Nucleus accumbens (tissue), 56 donors: ENCODE measurements around the gene HIGD2B.
"Not testable (repeated sequence)": the region's sequence is repeated elsewhere in the genome, so short reads cannot be mapped to it uniquely, and the experiment has no call there.

ENCODE experiments used
- DNase-seq, 56 donors: peaks; one replicate each; lab custom pipeline; 2025; lab: John Stamatoyannopoulos, UW

The HIGD2B gene, protein sequence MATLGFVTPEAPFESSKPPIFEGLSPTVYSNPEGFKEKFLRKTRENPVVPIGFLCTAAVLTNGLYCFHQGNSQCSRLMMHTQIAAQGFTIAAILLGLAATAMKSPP

DNA sequence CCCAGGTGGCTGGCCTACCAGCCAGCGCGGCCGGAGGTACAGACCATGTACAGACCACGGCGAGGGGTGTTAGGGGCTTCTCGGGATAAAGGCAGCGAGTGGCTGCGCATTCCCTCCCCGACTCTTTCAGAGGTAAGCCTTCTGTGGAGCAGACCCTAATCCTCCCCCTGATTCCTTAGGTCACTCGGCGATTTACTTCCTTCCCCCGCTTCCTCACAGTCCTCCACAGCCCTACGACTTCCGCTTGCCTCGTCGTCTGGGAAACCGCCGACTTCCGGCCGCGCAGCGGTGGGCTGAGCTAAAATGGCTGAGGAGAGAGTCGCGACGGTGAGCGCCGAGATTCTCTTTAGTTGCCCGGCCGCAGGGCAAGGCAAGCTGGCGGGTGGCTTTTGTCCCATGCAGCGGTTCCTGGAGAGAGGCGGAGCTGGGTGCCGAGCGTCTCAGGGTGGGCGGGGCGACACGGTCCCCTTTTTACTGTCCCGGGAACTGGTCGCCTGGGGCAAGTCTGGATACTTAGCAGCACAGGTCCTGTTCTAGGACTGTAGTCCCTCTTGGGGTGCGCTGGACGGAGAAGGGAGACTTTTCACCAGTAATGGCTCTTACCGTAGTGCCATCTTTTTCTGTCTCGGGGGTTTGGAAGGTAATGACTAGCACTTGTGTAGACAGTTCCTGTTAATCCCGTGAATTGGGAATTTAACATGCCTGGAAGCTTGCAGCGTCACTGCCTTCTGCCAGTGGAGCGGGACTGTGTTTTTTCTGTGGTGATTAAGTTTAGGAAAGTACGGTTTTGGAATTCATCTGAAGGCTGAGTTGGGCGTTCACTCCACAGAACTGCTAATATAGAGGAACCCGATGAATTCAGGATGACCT, at the start of gene HIGD2B, which contains the start of gene BBS4:
TSS of gene HIGD2B (minus strand) at position 258 of the 870 bp plus-strand sequence. CDS start 9,808 bp downstream, outside the sequence.
TSS of gene BBS4 (plus strand) at position 283 of the 870 bp plus-strand sequence. CDS start at position 304, 21 bp downstream.
- DNase-seq = no peak

DNA sequence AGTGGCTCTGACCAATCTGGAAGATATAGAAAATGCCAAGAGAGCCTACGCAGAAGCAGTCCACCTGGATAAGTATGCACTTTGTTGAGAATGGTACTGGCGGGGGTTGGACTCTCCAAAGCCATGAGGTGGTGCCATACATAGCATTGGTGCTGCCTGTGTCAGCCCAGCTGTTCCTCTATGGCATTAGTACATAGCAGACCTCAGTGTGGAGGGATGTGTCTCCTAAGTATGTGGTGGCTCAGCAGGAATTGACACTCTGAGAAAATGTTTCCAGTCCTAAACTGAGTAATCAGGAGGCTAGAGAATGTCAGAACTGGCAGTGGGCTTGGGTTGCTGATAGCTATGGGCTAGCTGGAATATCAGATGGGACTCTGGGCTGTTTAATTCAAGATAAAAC, 49.1 kb upstream of the HIGD2B start:
- DNase-seq = no peak

- no peak for DNase-seq
These were observed 48.2 kb upstream of the HIGD2B start for GRCh38 chr15:72733941-72734738.

DNA sequence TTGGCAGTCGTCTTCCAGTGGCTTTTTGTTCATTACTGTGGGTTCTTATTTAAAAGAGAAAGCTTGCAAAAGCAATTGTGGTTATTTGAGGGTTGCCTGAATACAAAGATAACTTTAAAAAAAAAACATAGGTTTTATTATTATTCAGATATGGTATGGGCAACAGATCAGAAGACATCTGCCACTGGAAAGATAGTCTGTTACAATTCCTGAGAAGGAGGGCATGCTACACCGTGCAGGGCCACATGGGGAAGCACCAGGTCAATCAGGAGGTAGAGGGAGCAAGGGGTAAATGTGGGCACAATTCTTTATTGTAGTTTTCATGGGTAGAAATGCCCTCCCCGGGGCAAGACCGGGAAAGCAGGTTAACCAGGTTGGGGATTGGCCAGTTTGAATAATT, 46.5 kb upstream of the HIGD2B start:
- DNase-seq = no peak

GRCh38 chr15:72732086-72732485, 46.1 kb upstream of the HIGD2B start:
- DNase-seq = no peak

DNA sequence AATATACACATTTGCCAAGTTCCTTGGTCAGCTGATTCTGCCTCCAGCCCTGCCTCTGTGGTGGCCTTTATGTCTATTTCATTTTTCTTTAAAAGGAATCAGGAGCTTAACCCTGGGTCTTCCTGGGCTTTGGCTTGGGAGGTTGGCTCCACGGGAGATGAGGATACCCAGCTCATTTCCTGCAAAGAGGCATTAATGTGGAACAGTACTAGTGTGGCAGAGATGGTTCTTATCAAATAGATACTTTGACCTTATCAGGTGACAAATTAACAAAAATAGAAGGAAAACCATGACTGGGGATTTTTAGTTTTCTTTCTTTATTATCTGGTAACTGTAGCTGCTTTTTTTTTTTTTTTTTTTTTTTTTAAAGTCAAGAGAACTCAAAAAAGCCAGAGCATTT, 42.8 kb upstream of the HIGD2B start:
- no peak for DNase-seq

- not testable (repeated sequence) for DNase-seq
These were observed 42.3 kb upstream of the HIGD2B start for GRCh38 chr15:72728249-72728648.

DNA sequence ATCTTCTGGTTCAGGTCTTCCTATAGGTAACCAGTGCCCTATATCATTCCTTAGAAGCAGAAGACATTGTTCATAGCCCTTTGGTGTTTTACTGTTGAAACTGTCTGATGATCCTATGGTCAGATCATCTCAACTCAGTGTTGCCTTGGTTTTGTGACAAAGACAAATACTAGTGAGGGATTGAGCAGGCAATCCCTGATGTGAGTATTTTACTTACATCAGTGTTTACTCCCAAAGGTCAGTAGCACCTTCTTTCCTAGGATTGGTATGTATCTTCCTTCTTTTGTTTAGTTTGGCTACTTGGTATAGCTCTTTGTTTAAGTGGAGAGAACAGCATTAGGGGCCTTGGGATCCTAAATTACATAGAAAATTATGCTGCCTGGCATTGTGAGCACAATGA, 41.2 kb upstream of the HIGD2B start:
- no peak for DNase-seq

GRCh38 chr15:72725851-72726250, 39.9 kb upstream of the HIGD2B start:
- DNase-seq = not testable (repeated sequence)

GRCh38 chr15:72725446-72725845, 39.5 kb upstream of the HIGD2B start:
- no peak for DNase-seq

- no peak for DNase-seq
These were observed 38.0 kb upstream of the HIGD2B start for GRCh38 chr15:72724028-72724427.

GRCh38 chr15:72722071-72722696, 36.2 kb upstream of the HIGD2B start:
- DNase-seq = peak in 39 of 56 donors; percentile 0 to 75 (median 21)

- not testable (repeated sequence) for DNase-seq
These were observed 22.7 kb upstream of the HIGD2B start for GRCh38 chr15:72708551-72709303.

DNA sequence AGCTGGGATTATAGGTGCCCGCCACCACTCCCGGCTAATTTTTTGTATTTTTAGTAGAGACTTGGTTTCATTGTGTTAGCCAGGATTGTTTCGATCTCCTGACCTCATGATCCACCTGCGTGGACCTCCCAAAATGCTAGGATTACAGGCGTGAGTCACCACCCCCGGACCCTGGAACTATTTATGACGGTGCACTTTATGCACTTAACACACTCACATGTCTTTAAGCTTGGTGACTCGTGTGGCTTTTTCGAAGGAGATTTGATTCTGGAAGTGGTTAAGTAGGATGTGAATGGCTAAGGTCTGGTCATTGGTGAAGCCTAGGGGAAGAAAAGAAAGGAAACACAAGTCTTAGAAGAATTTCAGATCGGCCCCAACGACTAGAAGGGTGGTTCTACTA, 20.3 kb upstream of the HIGD2B start:
- no peak for DNase-seq

- DNase-seq = no peak
These were observed 14.1 kb upstream of the HIGD2B start for GRCh38 chr15:72700076-72700475.

- DNase-seq = no peak
These were observed 13.0 kb upstream of the HIGD2B start for GRCh38 chr15:72698938-72699337.

- no peak for DNase-seq
These were observed 5.0 kb upstream of the HIGD2B start for GRCh38 chr15:72690938-72691337.

DNA sequence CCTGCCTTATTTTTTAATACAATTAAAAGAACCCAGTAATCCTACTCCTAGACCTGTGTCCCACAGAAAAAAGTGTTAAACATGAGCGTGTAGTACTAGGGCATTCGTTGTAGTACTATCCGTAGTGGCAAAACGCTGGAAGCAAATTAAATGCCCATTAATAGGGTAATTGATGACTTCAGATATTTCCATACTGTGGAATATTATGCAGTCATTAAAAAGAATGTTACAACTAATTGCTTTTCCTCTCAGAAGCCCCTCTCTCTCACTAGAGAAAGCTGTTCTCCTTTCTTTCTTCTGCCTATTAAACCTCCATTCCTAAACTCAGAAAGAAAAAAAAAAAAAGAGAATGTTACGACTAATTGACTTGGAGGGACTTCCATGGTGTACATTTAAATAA, 2.7 kb upstream of the HIGD2B start:
- DNase-seq = no peak

GRCh38 chr15:72685301-72685924, 569 bp downstream of the HIGD2B start:
- no peak for DNase-seq
